Measurements from ENCODE around the gene ZBED4. TPM values are rescaled to one million over a fixed set of nuclear protein-coding genes. Genes with fewer than 3 reads are reported as not detected.

ZBED4 gene
- polyA plus RNA-seq, 3 donors = 15.2 to 18.6 (median 17.2) TPM

DNA sequence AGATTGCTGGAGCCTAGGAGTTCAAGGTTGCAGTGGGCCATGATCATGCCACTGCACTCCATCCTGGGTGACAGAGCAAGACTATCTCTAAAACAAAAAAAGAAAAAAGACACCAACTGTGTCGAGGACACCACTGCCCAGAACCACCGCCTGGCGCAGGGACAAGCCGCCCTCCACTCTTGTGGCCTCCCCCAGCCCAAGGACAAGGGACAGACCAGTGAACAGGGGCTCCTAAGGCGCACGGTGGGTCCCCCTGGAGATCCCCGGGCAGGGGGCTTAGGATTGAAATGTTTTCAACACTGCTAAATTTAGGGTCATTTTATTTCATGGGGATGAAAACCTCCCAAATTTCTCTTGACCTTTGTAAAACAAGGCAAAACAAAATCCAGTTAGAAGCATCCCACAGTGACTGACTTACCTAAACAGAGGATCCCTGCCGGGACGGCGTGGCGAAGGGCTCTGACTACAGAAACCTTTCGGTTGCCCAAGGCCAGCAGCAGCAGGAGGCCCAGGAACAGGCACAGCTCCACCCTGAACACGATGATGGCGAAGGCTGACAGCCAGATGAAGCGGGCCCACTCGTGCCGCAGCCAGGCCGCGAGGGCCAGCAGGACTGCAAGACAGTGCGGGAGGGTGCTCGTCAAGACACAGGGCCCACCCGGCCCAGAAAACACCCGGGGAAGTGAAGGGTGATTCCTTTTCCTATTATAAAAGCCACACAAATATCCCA, 56.0 kb downstream of the ZBED4 start:
- no peak for DNase-seq (ENCODE audit: extremely low read depth in 1 of 11, low read depth in 9 of 11, low spot score in 4 of 11)

DNA sequence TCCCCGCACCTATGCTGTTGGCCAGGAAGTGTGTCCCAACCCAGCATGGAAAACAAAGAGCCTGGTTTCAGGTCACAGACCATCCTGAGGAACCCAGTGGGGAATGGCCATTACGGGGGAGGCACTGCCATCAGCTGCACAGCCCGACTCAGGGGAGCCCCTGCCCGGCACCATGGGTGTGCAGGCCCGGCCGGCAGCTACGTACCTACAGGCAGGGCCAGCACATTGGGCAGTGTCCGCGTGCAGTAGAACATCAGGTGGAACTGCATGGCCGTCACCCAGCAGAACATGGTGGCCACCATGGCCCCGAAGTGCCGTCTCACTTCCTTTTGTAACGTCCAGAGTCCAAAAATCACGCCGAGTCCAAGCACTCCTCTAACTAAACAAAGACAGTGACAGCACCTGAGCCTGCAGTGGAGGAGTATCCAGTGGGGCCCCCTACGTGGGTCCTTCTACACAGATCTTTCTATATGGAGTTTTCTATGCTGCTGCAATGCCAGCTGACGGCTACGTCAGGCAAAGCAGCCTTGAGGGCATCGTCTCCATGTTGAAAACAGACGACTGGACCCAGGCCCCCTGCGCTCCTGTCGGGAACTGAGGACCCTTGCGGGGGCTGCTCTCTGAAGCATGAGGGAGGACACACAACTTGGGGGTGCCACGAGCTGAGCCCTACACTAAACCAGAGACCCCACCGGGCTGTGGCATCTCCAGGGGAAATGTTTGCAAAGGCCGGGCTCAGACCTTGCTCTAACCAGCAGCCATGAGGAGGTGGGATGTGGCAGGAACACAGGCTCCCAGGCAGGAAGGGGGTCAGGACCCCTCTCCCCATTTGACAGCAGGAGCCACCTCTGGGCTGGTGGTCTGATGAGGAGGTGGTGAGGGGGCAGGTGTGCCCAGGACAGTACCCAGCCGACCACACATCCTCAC, 56.8 kb downstream of the ZBED4 start:
- DNase-seq (ENCODE audit: extremely low read depth in 1 of 11, low read depth in 9 of 11, low spot score in 4 of 11) = no peak

DNA sequence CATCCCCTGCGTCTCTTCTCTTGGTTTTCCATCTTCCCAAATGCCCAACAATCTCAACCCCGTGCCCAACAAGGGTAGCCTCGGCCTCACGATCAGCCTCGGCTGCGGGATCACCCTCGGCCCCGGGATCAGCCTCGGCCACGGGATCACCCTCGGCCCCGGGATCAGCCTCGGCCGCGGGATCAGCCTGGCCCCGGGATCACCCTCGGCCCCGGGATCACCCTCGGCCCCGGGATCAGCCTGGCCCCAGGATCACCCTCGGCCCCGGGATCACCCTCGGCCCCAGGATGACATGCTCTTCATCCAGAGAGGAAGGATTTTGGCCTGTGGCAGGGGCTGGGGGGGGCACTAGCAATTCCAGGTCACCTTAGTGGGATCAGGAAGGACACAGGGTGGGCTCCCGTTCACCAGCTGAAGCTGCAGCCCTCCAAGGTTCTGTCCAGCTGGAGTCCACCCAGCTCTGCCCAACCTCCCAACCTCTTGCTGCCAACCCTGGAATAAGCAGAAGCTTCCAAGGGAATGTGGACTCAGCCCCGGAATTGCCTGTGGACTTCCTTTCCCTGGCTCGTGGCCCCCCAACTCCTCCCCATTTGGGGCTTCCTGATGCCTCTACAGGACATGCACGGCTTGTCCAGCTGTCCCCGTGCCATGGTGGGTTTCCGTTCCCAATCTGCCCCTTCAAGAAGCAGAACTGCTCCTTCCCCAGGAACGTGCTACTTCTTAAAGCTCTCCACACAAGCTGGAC, 58.4 kb downstream of the ZBED4 start:
- no peak for DNase-seq (ENCODE audit: extremely low read depth in 1 of 11, low read depth in 9 of 11, low spot score in 4 of 11)

DNA sequence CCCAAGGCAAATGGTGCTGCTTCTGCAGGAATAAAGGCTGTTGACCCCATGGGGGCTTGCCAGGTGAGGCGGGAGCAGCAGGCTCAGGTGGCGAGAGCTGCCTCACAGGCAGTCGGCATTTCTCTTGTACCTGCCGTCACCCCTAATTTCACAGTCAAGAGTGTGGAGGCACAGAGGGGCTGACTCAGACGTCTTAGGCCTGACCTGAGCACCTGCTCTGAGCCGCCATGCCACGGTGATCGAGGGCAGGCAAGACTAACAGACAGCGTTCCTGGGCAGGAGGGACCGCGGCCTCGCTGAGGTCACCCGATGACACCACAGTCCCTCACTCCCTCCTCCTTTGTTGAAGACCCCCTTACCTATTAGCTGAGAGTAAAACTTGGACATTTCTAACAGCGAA, 59.4 kb downstream of the ZBED4 start:
- no peak for DNase-seq (ENCODE audit: extremely low read depth in 1 of 11, low read depth in 9 of 11, low spot score in 4 of 11)

DNA sequence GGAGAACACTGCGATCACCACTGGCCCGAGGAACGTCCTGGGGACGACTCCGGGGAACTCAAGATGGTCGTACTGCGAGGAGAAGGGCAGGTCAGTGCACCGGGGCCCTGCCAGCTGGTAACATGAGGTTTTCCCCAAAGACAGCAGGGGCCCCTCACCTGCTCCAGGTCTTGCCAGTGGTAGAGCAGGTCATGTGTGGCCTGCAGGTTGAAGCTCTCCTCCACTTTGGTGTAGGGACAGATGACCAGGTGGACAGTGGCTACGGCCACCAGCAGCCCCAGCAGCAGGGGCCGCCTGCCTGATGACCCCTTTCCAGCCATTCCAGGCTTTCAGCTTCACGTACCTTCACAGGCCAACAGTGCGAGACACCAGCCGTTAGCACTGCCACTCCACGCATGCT, 59.8 kb downstream of the ZBED4 start:
- no peak for DNase-seq (ENCODE audit: extremely low read depth in 1 of 11, low read depth in 9 of 11, low spot score in 4 of 11)

DNA sequence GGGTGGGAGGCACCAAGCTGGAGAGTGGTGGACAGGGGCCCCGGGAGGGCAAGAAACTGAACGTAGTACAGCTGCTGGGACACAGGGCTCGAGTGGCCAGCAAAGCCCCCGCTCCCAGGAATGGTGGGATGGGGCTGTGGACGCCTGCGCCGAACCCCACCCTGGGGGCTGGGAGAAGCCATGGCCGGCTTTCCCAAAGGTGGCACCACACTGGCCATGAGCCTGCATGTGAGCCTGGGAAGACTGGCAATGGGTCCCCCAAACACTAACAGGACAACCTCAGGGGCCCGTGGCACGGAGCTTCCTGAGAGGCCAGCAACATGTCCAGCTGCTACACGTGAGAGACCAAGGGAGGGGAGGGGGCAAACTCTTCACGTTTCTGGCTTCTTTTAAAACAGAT, 60.6 kb downstream of the ZBED4 start:
- no peak for DNase-seq (ENCODE audit: extremely low read depth in 1 of 11, low read depth in 9 of 11, low spot score in 4 of 11)

DNA sequence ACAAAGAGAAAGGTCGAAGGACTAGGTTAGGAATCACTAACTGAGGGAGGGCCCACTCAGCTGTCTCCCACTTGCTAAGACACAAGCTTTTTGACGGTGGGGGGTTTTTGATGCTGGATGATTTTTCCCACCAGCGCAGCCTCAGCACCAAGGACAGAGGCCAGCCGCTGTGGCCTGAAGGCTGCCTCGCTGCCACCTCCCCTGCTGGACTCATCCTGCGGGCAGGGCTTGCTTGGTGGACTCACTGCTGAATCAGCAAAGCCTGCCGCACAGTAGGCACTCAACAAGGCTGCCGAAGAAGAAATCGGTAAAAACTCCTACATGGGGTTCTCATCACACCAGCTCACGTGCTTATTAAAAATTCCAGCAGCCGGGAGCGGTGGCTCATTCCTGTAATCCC, 62.0 kb downstream of the ZBED4 start:
- DNase-seq (ENCODE audit: extremely low read depth in 1 of 11, low read depth in 9 of 11, low spot score in 4 of 11) = no peak

DNA sequence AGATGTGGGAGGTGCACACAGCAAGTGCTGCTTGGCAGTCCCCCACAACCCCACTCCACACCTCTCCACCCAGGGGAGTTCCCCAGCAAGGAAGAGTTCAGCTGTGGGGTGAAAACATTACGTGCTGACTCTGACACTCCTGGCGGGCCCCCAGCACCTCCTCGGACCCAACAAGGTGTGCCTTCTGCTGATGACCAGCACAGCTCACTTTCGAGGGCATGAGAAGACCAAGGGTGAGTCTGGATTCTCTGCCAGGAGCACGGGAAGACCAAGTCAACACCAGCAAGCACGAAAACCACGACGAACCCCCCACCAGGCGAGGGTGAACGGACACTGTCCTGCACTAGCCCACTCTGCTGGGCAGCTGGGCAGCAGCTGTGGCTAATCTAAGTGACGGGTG, 63.2 kb downstream of the ZBED4 start:
- no peak for DNase-seq (ENCODE audit: extremely low read depth in 1 of 11, low read depth in 9 of 11, low spot score in 4 of 11)

DNA sequence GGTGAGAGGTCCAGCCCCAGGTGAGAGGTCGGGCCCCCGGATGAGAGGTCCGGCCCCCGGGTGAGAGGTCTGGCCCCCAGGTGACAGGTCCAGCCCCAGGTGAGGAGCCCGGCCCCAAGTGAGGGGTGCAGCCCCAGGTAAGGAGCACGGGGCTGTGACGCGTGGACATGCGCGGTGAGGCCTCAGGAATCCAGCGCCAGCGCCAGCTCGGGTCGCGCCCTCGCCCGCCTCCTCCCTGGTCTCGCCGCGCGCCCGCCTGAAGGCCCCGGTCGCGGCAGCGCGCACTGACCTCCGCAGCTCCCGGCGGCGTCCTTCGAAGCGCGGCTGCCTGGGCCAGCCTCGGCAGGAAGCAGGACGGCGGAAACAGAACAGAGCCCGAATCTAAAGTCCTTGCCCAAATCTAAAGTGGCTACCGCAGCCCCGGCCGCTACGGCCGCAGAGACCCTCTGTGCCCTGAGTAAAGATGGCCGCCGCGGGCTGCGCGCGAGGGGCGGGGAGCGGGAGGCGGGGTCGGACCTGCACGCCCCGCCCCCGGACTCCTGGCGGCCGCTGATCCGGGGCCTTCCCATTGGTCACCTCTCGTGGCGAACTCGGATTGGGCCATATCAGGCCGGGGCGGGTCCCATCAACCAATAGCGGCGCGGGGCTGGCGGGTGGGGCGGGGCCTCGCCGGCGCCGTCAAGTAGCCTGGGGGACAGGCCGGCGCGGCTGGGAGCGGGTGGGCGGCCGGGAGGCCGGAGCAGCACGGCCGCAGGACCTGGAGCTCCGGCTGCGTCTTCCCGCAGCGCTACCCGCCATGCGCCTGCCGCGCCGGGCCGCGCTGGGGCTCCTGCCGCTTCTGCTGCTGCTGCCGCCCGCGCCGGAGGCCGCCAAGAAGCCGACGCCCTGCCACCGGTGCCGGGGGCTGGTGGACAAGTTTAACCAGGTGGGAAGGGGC, 64.6 kb downstream of the ZBED4 start, which contains the start of the genes ALG12 and CRELD2:
Gene ALG12, minus strand, starts transcription at position 465 of the 937 bp plus-strand sequence. CDS start 4,673 bp downstream, outside the sequence.
Gene CRELD2, plus strand, starts transcription at position 661 of the 937 bp plus-strand sequence. Its CDS starts 136 bp downstream, at position 797.
- DNase-seq (ENCODE audit: extremely low read depth in 1 of 11, low read depth in 9 of 11, low spot score in 4 of 11) = peak; percentile 82 to 97 (median 94)

DNA sequence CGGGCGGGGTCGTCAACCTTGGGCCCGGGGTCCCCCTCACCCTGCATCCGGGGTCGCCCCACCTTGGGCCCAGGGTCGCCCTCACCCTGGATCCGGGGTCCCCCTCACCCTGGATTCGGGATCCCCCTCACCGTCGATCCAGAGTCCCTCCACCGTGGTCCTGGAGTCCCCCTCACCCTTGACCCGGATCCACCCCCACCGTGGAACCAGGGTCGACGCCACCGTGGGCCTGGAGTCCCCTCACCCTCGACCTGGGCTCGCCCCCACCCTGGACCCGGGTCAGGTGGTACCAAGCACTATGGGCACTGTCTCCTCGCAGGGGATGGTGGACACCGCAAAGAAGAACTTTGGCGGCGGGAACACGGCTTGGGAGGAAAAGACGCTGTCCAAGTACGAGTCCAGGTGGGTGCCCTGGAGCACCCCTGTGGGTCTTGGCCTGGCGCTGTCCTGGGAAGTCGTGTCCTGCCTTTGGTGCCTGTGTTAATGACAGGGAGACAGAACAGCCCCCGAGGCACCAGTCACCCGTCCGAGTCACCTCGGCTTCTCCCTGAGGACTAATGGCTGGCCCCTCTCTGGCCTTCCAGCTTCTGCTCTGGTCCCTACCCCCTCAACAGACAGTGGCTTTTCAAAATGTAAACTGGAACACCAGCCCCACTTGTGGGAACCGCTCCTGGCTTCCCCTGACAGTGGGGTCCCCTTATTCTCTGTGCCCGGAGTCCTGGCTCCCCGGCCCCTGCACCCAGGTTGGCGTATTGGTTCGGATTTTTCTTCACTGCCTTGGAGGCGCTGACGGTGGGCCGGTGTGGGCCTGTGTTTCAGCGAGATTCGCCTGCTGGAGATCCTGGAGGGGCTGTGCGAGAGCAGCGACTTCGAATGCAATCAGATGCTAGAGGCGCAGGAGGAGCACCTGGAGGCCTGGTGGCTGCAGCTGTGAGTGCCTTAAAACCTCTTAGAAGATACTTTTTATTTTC, 65.6 kb downstream of the ZBED4 start:
- no peak for DNase-seq (ENCODE audit: extremely low read depth in 1 of 11, low read depth in 9 of 11, low spot score in 4 of 11)

DNA sequence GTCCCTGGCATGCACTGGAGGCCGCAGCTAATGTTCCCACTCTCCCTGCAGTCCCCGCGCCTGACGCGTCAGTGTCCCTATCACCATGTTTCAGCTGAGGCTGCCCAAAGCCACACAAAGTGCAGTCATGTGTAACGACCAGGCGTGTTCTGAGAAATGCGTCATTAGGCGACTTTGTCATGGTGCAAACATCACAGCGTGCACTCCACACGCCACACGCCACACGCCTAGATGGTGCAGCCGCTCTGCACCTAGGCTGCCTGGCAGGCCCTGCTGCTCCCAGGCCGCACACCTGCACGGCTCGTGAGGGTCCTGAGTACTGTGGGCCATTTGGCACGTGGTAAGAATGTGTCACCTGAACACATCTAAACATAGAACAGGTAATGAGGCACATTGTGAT, 67.2 kb downstream of the ZBED4 start:
- DNase-seq (ENCODE audit: extremely low read depth in 1 of 11, low read depth in 9 of 11, low spot score in 4 of 11) = no peak

DNA sequence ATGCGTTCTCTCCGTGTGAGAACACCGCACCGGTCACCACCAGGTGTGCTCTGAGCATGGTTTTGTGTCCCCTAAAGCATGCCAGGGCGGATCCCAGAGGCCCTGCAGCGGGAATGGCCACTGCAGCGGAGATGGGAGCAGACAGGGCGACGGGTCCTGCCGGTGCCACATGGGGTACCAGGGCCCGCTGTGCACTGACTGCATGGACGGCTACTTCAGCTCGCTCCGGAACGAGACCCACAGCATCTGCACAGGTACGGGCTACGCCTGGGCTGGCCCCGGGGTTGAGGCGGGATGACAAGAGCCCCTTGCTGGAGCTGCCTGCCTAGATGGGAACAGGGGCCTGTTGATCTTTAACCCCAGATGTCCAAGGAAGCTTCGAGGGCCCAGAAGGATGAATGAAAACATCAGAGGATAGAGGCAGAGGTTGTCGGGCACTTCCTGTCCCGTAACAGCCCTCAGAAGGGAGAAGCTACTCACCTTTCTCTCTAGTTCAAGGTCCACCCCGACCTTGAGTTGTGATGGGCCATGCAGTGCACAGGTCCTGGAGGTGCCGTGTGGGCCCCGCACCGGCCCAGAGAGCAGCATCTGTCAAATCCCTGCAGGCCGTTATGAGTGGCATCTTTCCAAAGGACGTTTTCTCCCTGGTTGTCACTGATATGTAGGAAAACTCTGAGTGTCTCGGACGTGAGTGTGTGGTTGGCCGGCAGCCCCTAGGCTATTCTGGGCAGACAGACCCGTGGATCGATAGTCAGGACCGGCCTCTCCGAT, 68.0 kb downstream of the ZBED4 start:
- DNase-seq (ENCODE audit: extremely low read depth in 1 of 11, low read depth in 9 of 11, low spot score in 4 of 11) = no peak

DNA sequence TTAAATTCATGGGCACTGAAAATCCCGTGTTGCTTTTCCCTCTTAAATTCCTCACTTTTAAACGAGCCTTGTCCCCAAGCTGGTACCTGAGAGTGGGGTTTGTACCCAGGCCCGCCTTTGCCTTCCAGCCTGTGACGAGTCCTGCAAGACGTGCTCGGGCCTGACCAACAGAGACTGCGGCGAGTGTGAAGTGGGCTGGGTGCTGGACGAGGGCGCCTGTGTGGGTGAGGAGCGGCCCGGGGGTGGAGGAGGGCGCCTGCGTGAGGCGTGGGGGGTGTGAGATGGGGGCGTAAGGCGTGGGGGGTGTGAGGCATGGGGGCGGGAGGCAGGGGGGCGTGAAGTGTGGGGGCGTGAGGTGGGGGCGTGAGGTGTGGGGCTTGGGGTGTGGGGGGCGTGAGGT, 68.8 kb downstream of the ZBED4 start:
- no peak for DNase-seq (ENCODE audit: extremely low read depth in 1 of 11, low read depth in 9 of 11, low spot score in 4 of 11)

DNA sequence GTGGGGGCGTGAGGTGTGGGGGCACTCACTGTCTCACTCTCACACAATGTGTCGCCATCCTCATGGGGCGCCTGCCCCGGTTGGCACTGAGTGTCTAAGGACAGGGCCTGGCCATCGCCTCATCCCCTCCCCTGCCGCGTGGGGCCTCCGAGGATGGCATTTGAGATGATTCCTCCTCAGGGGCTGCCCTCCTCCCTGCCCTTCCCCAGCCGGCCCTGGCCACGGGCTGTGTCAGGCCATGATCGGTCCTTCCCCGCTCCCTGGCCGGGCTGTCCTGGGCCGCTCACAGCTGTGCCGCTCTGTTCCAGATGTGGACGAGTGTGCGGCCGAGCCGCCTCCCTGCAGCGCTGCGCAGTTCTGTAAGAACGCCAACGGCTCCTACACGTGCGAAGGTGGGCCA, 69.3 kb downstream of the ZBED4 start:
- DNase-seq (ENCODE audit: extremely low read depth in 1 of 11, low read depth in 9 of 11, low spot score in 4 of 11) = no peak

DNA sequence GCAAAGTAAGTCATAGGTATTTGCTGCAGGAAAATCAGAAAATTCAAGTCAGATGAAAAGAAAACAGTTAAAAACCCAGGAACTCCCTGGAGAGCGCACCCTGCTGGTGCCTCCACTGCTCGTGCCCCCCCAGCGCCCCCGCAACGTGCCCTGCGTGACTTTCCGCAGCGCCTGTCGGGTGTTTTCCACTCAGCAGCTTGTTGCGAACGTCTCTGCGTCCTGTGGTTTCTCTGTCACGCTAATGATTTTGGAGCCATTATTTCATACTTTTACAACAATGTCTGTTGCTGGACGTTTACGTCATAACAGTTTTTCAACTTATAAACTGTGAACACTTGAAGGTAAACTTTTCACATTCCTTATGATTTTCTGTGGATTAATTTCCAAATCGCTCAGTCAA, 69.8 kb downstream of the ZBED4 start:
- DNase-seq (ENCODE audit: extremely low read depth in 1 of 11, low read depth in 9 of 11, low spot score in 4 of 11) = no peak

DNA sequence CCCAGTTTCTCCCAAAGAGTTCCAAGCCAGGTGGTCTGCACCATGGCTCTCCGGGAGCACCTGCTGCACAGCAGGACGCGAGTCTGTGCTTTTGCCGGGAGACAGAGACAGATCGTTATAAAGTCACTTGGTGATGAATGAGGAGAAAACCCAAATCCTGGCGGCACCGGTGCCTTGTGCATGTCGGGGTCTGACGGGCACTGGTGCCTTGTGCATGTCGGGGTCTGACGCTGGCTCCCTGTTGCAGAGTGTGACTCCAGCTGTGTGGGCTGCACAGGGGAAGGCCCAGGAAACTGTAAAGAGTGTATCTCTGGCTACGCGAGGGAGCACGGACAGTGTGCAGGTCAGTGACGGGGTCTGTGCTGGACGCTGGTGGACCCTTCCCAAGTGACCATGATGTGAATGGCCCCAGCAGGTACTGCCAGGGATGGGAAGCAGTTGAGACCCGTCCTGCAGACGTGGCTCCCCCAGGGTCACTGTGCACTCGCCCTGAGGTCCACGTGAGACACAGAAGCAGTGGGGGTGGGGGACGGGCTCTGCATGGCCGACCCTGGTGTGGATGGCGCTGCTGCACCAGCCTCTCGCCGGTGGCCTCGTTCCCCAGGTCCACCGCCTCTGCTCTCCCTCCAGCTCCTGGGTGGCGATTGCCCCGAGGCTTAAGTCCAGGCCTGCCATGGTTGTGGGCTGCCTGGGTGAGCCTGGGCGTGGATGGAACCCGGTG, 70.6 kb downstream of the ZBED4 start:
- no peak for DNase-seq (ENCODE audit: extremely low read depth in 1 of 11, low read depth in 9 of 11, low spot score in 4 of 11)

Measured in renal cortex interstitium (tissue), 11 donors.